PC-3 (cell line): ENCODE measurements around the gene SVIL. TPM values are rescaled to one million over a fixed set of nuclear protein-coding genes. Genes with fewer than 3 reads are reported as not detected.

Experiments used
- ATAC-seq: fragments of 200-7000 bp; cut with Tn5 transposase; 2 replicates; pipeline ENCODE4 v1.9.1; 2020; ENCODE audit warnings: mild to moderate bottlenecking, moderate library complexity
- BruUV-seq: library from RNA; stranded (reverse); fragments of 400-500 nt; replicated peaks from 2 replicates; lab custom pipeline; 2021; lab: Mats Ljungman, UMichigan
- CTCF ChIA-PET: fragments of 300-600 bp; sonication (Branson Sonifier 250); formaldehyde crosslinking; loops from one replicate; lab custom pipeline; 2022; ENCODE audit warnings: antibody characterized with exemption; lab: Charles Lee
- POLR2A ChIA-PET: fragments of 300-600 bp; sonication (Branson Sonifier 250); formaldehyde crosslinking; loops from one replicate; lab custom pipeline; 2022; ENCODE audit warnings: antibody characterized with exemption; ENCODE audit not compliant: unreplicated experiment; lab: Charles Lee
- DNase-seq: peaks from one replicate; pipeline ENCODE4 v3.0.0-alpha.2; 2015
- H2AFZ ChIP-seq: fragments of 300-600 bp; sonication (generic); 2 replicates; pipeline ENCODE4 v1.6.0; 2016; ENCODE audit warnings: antibody characterized with exemption, low read length
- H3F3A ChIP-seq: fragments of 300-600 bp; sonication (generic); one replicate; pipeline ENCODE4 v1.6.0; 2017; ENCODE audit warnings: antibody characterized with exemption, low read length, control low read depth, mild to moderate bottlenecking; ENCODE audit not compliant: unreplicated experiment
- H3K27ac ChIP-seq: fragments of 300-600 bp; sonication (generic); 2 replicates; pipeline ENCODE4 v1.5.1; 2016; ENCODE audit warnings: mild to moderate bottlenecking, low read length
- H3K27me3 ChIP-seq: fragments of 300-600 bp; sonication (generic); 2 replicates; pipeline ENCODE4 v1.6.1; 2016; ENCODE audit warnings: low read length, mixed read lengths
- H3K36me3 ChIP-seq: fragments of 300-600 bp; sonication (generic); 2 replicates; pipeline ENCODE4 v1.6.1; 2016; ENCODE audit warnings: low read depth, mixed run types, low read length, mixed read lengths
- H3K4me1 ChIP-seq: fragments of 300-600 bp; sonication (generic); 2 replicates; pipeline ENCODE4 v1.5.1; 2016; ENCODE audit warnings: low read length; ENCODE audit not compliant: insufficient read depth
- H3K4me2 ChIP-seq: fragments of 300-600 bp; sonication (generic); 2 replicates; pipeline ENCODE4 v1.6.0; 2016; ENCODE audit warnings: low read length
- H3K4me3 ChIP-seq: fragments of 300-600 bp; sonication (generic); 2 replicates; pipeline ENCODE4 v1.5.1; 2016; ENCODE audit warnings: mild to moderate bottlenecking, low read length, mixed read lengths
- H3K79me2 ChIP-seq: fragments of 300-600 bp; sonication (generic); 2 replicates; pipeline ENCODE4 v1.6.1; 2017; ENCODE audit warnings: low read length, mixed read lengths
- H3K9ac ChIP-seq: fragments of 300-600 bp; sonication (generic); 2 replicates; pipeline ENCODE4 v1.6.0; 2016; ENCODE audit warnings: mild to moderate bottlenecking, low read length
- H3K9me2 ChIP-seq: fragments of 300-600 bp; sonication (generic); replicated peaks from 2 replicates; pipeline ENCODE4 v1.6.1; 2016; ENCODE audit warnings: mixed run types, low read length, mixed read lengths
- H3K9me3 ChIP-seq: fragments of 300-600 bp; sonication (generic); 2 replicates; pipeline ENCODE4 v1.6.1; 2016; ENCODE audit warnings: low read length, mixed read lengths
- H4K20me1 ChIP-seq: fragments of 300-600 bp; sonication (generic); 2 replicates; pipeline ENCODE4 v1.6.1; 2016; ENCODE audit warnings: low read length, mixed read lengths
- EZH2 ChIP-seq: fragments of 300-600 bp; sonication (generic); IDR thresholded peaks from one replicate; pipeline ENCODE4 v1.6.1; 2017; ENCODE audit warnings: antibody characterized with exemption, mild to moderate bottlenecking, low read length; ENCODE audit not compliant: unreplicated experiment
- EZH2phosphoT487 ChIP-seq: fragments of 300-600 bp; sonication (generic); IDR thresholded peaks from 2 replicates; pipeline ENCODE4 v1.6.1; 2018; ENCODE audit warnings: mild to moderate bottlenecking, antibody characterized with exemption, low read length, borderline replicate concordance
- intact Hi-C: fragments of 100-400 bp; cut with micrococcal nuclease; formaldehyde crosslinking; loops from 2 replicates; pipeline ENCODE4 v1.9.0; 2023
- total RNA-seq: library from RNA; depleted of rRNA; stranded (reverse); fragments of >200 nt; gene quantifications from 2 replicates; pipeline ENCODE4 v1.2.3, GENCODE V29; 2014
- TF ChIP-seq, protein P1 (sequence below): fragments of 300-600 bp; sonication (generic); conservative IDR thresholded peaks from 2 replicates; pipeline ENCODE4 v1.5.1; 2017; ENCODE audit warnings: antibody characterized with exemption, low read depth, mild to moderate bottlenecking, low read length

SVIL gene
- total RNA-seq, 1 experiment from 2014 or later, result 19.2 TPM

DNA sequence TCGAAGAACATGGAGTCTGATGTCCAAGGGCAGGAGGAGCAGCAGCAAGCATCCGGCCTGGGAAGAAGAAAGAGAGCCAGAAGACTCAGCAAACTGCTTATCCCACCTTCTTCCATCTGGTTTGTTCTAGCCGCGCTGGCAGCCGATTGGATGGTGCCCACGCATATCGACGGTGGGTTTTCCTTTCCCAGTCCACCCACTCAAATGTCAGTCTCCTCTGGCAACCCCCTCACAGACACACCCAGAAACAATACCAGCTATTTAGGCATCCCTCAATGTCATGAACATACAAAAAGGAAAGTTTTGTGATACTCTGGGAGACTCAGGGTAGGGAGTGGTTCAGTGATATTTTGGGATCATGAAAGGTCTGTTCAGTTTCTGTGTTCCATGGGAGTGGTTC, 206.3 kb downstream of the SVIL start:
- POLR2A ChIA-PET, result no interaction called here
- Histone ChIP-seq H3K79me2 (0 out of 2 replicates have a peak, but pooled peaks cover 4% of the 10 kb centered on the region), H3K27me3 (no peaks in the 10 kb centered on the region), H3F3A (no peaks in the 10 kb centered on the region), H4K20me1 (no peaks in the 10 kb centered on the region), H3K9ac (no peak overlapping the region), H3K4me1 (no peaks in the 10 kb centered on the region), H3K4me2 (no peak overlapping the region), H3K36me3 (no peaks in the 10 kb centered on the region), H3K27ac (no peak overlapping the region), H2AFZ (no peak overlapping the region), H3K4me3 (no peak overlapping the region), H3K9me3 (no peaks in the 10 kb centered on the region), H3K9me2 (no peaks in the 10 kb centered on the region)
- no peak for TF ChIP-seq EZH2
- no peak for TF ChIP-seq EZH2phosphoT487
- TF ChIP-seq, protein P1, sequence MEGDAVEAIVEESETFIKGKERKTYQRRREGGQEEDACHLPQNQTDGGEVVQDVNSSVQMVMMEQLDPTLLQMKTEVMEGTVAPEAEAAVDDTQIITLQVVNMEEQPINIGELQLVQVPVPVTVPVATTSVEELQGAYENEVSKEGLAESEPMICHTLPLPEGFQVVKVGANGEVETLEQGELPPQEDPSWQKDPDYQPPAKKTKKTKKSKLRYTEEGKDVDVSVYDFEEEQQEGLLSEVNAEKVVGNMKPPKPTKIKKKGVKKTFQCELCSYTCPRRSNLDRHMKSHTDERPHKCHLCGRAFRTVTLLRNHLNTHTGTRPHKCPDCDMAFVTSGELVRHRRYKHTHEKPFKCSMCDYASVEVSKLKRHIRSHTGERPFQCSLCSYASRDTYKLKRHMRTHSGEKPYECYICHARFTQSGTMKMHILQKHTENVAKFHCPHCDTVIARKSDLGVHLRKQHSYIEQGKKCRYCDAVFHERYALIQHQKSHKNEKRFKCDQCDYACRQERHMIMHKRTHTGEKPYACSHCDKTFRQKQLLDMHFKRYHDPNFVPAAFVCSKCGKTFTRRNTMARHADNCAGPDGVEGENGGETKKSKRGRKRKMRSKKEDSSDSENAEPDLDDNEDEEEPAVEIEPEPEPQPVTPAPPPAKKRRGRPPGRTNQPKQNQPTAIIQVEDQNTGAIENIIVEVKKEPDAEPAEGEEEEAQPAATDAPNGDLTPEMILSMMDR, result no peak
- intact Hi-C loops, result no loop called here
- no TSS peak for BruUV-seq
- CTCF ChIA-PET, result no interaction called here
- DNase-seq (no peak), ATAC-seq (no peak)

DNA sequence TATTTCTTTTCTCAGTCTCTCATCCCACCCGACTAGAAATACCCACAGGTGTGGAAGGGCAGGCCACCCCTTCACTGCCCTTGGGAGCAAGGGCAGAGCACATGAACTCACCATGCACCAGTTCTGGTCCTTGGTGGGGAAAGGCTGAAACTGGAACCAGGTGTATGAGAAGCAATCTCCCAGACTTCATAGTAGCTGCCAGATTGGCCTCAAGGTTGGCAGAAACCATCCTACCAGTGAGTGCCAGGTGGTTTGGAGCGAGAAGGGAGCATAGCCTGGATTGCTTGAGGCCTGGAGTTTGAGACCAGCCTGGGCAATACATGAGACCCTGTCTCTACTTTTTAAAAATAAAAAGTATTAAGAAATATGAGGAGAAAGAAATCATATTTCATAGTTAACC, 207.1 kb downstream of the SVIL start:
- CTCF ChIA-PET, result no interaction called here
- 0 out of 2 replicates have a peak, but pooled peaks cover 4% of the 10 kb centered on the region for H3K79me2 ChIP-seq

DNA sequence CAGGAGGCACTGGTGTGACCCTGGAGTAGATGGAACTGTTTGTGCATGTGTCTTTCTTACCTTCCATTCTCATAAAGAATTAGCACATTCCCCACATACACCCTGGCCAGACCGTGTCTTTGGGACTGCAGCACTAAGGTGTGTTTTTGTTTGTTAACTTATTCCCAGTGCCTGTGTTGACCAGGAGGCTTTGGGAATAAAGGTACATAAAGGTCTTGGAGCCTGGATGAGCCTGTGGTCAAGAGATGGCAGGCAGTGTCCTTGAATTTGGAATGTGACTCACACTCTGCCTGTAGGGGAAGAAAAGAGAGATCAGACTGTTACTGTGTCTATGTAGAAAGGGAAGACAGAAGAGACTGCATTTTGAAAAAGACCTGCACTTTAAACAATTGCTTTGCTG, 208.4 kb downstream of the SVIL start:
- ATAC-seq, result no peak
- CTCF ChIA-PET, result no interaction called here

More for the DNA sequence above, 207.1 kb downstream of the SVIL start:
- Histone ChIP-seq H3K36me3 (no peaks in the 10 kb centered on the region), H3K9me2 (no peaks in the 10 kb centered on the region), H3K4me2 (no peak overlapping the region), H4K20me1 (no peaks in the 10 kb centered on the region), H3F3A (no peaks in the 10 kb centered on the region), H3K4me1 (no peaks in the 10 kb centered on the region), H3K9me3 (no peaks in the 10 kb centered on the region), H2AFZ (no peak overlapping the region), H3K27me3 (no peaks in the 10 kb centered on the region), H3K4me3 (no peak overlapping the region), H3K9ac (no peak overlapping the region), H3K27ac (no peak overlapping the region)
- POLR2A ChIA-PET, result no interaction called here
- no TSS peak for BruUV-seq
- TF ChIP-seq, protein P1, result no peak
- TF ChIP-seq EZH2phosphoT487, result no peak
- TF ChIP-seq EZH2, result no peak
- DNase-seq (no peak), ATAC-seq (no peak)
- intact Hi-C loops, result no loop called here

More for the DNA sequence above, 208.4 kb downstream of the SVIL start:
- Histone ChIP-seq H3K9me2 (no peaks in the 10 kb centered on the region), H3K4me2 (no peak overlapping the region), H3F3A (no peaks in the 10 kb centered on the region), H4K20me1 (no peaks in the 10 kb centered on the region), H3K4me1 (no peaks in the 10 kb centered on the region), H3K9me3 (no peaks in the 10 kb centered on the region), H3K79me2 (0 out of 2 replicates have a peak, but pooled peaks cover 4% of the 10 kb centered on the region), H3K27me3 (no peaks in the 10 kb centered on the region), H3K9ac (no peak overlapping the region), H2AFZ (no peak overlapping the region), H3K27ac (no peak overlapping the region), H3K36me3 (no peaks in the 10 kb centered on the region; the same call in 1 of the 2 replicates), H3K4me3 (no peak overlapping the region)
- DNase-seq, result no peak
- BruUV-seq, result no TSS peak
- intact Hi-C loops, result no loop called here
- POLR2A ChIA-PET, result no interaction called here
- TF ChIP-seq EZH2phosphoT487 (no peak), EZH2 (no peak)
- TF ChIP-seq, protein P1, result no peak
